ENCODE measurements around the gene ZBTB7C. TPM values are rescaled to one million over a fixed set of nuclear protein-coding genes. Genes with fewer than 3 reads are reported as not detected.
A peak's percentile ranks its signal among the peaks of the same experiment; 100 is the strongest.

Gene ZBTB7C
- total RNA-seq, 5 donors from 2014 or later (not counting 1 experiment from before 2014, with no cell fraction given), result 0.06 TPM; not detected in 4

DNA sequence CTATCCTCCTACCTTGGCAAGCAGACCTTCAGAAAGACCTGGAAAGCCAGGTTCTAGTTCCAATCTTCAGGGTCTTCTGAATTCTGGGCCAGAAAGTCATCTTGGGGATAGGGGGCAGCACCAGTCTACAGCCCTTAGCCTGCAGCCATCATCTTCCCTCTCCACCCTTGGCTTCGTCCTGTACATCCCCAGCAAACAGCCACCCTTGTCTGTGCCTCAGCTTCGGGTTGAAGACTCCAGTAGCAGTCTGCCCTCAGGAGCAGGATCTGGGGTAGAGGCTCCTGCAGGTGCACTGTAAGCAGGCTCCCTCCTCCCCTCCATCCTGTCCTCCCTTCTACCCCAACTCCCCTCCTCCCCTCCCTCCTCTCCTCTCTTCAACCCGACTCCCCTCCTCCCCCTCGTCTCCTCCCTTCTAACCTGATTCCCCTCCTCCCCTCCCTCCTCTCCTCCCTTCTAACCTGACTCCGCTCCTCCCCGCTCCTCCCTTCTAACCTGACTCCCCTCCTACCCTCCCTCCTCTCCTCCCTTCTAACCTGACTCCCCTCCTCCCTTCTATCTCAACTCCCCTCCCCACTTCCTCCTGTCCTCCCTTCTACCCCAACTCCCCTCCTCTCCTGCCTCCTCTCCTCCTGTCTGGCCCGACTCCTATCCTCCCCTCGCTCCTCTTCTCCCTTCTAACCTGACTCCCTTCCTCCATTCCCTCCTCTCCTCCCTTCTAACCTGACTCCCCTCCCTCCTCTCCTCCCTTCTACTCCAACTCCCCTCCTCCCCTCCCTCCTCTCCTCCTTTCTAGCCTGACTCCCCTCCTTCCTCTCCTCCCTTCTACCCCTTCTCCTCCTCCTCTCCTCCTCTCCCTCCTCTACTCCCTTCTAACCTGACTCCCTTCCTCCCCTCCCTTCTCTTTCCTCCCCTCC lies 388.6 kb downstream of the ZBTB7C start:
- ATAC-seq (replicated peaks in 1 of 4) (peak in 1 of 4 experiments; percentile 15), DNase-seq (no peak)
- CTCF ChIA-PET, result interaction anchor here in 1 of 2 donors (1.3 kb wide), 1 partner anchor 253 kb away, joined by 3 read pairs; no protein-coding TSS in a partner anchor
- no peak overlapping the region for H3K4me3 Mint-ChIP-seq
- Histone ChIP-seq H3K27me3 (replicated peaks in 1 of 2; ENCODE audit: control insufficient read depth in 2 of 2, extremely low read depth in 1 of 2, insufficient read depth in 2 of 2, low read length in 1 of 2) (peaks cover 0 to 30% of the 10 kb centered on the region in 2 experiments), H3K36me3 (ENCODE audit: control insufficient read depth in 2 of 2, extremely low read depth in 1 of 2, insufficient read depth in 1 of 2, low read length in 1 of 2) (no peaks in the 10 kb centered on the region), H3K4me1 (ENCODE audit: control insufficient read depth in 1 of 2, extremely low read depth in 1 of 2, insufficient read depth in 2 of 2, low read length in 2 of 2) (no peaks in the 10 kb centered on the region), H3K9me3 (no peaks in the 10 kb centered on the region), H3K4me3 (ENCODE audit: control insufficient read depth in 1 of 2, extremely low read depth in 1 of 2, low read length in 1 of 2) (no peak overlapping the region), H3K27ac (ENCODE audit: low read length) (no peak overlapping the region)
- peaks cover 26 to 56% of the 10 kb centered on the region in 2 donors for H3K27me3 Mint-ChIP-seq
- no peak overlapping the region for H3K27ac Mint-ChIP-seq
- H3K4me1 Mint-ChIP-seq, result no peaks in the 10 kb centered on the region
- no peaks in the 10 kb centered on the region for H3K36me3 Mint-ChIP-seq
- no peaks in the 10 kb centered on the region for H3K9me3 Mint-ChIP-seq
- POLR2A ChIA-PET, result no interaction called here
- 45% methylated on average over 5 of the region's 8 CpGs for WGBS (ENCODE audit: insufficient coverage)

DNA sequence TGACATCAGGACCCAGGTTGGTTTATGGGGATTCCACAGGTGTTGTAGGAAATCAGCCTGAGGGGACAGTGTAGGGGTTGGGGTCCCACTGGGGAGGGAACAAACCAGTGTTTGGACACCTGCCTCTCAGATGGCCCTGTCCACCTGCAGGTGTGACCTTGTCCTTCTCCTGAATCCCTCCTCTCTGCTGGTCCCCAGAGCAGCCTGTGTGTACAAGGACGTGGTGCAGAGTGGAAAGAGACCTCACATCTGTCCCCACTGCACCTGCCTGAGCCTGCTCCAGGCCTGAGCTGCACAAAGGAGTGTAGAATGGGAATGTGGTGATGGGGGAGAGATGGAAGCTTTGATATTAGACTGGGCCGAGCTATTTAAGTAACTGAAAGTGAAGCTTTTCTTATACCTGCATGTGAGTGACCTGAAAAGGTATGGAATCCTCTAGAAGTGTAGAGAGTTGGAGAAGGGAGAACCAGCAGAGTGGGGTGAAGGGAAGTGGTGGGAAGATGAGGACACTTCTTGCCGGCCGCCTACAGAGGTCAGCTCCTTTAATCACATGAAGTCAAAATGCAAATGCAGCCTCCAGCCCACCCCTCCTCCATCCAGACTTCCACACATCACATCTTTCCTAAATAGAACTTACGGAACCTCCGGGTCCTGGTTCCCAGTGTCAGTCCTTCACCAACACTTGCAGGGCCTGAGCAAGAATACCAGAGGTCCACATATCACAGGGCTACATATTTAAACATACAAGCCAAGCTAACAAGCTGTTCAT lies 389.4 kb downstream of the ZBTB7C start:
- no peaks in the 10 kb centered on the region for H3K36me3 ChIP-seq (ENCODE audit: control insufficient read depth in 2 of 2, extremely low read depth in 1 of 2, insufficient read depth in 1 of 2, low read length in 1 of 2)
- H3K9me3 Mint-ChIP-seq, result peaks cover 0 to 4% (median 2%) of the 10 kb centered on the region in 3 donors
- WGBS (ENCODE audit: insufficient coverage), result 95% methylated on average over 3 of the region's 6 CpGs
- POLR2A ChIA-PET, result no interaction called here
- H3K4me1 ChIP-seq (ENCODE audit: control insufficient read depth in 1 of 2, extremely low read depth in 1 of 2, insufficient read depth in 2 of 2, low read length in 2 of 2), result no peaks in the 10 kb centered on the region
- peaks cover 18 to 50% of the 10 kb centered on the region in 2 donors for H3K27me3 Mint-ChIP-seq
- H3K4me3 Mint-ChIP-seq, result no peak overlapping the region
- CTCF ChIA-PET, result interaction anchor here in 1 of 2 donors (0.6 to 1.3 kb wide), 2 partner anchors 166 to 253 kb away, joined by 3 to 5 read pairs; no protein-coding TSS in a partner anchor
- H3K27ac Mint-ChIP-seq, result no peak overlapping the region
- no peak overlapping the region for H3K4me3 ChIP-seq (ENCODE audit: control insufficient read depth in 1 of 2, extremely low read depth in 1 of 2, low read length in 1 of 2)
- peaks cover 0 to 24% of the 10 kb centered on the region in 2 experiments for H3K27me3 ChIP-seq (replicated peaks in 1 of 2; ENCODE audit: control insufficient read depth in 2 of 2, extremely low read depth in 1 of 2, insufficient read depth in 2 of 2, low read length in 1 of 2)
- H3K27ac ChIP-seq (ENCODE audit: low read length), result no peak overlapping the region
- no peak for ATAC-seq (replicated peaks in 1 of 4)
- no peaks in the 10 kb centered on the region for H3K36me3 Mint-ChIP-seq
- H3K9me3 ChIP-seq, result no peaks in the 10 kb centered on the region
- no peak for DNase-seq
- H3K4me1 Mint-ChIP-seq, result no peaks in the 10 kb centered on the region

DNA sequence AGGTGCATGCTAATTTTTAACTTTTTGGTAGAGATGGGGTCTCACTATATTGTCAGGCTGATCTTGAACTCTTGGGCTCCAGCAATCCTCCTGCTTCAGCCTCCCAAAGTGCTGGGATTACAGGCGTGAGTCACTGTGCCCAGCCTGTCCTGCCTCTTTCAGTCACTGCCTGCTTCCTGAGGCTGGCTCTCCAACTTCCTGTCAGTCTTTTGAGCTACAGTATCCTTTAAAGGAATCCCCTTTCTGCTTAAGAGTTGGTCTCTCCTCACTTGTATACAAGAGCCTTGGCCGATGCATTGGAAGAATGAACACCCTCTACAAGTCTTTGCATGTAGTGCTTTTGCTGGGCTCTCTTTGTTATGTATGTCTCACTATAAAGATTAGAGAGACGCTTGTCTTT lies 390.3 kb downstream of the ZBTB7C start:
- Mint-ChIP-seq H3K27me3 (peaks cover 17 to 49% of the 10 kb centered on the region in 2 donors), H3K9me3 (peaks cover 0 to 8% (median 6%) of the 10 kb centered on the region in 3 donors), H3K36me3 (no peaks in the 10 kb centered on the region), H3K4me3 (no peak overlapping the region), H3K27ac (no peak overlapping the region), H3K4me1 (no peaks in the 10 kb centered on the region)
- Histone ChIP-seq H3K36me3 (ENCODE audit: control insufficient read depth in 2 of 2, extremely low read depth in 1 of 2, insufficient read depth in 1 of 2, low read length in 1 of 2) (no peaks in the 10 kb centered on the region), H3K27ac (ENCODE audit: low read length) (no peak overlapping the region), H3K4me1 (ENCODE audit: control insufficient read depth in 1 of 2, extremely low read depth in 1 of 2, insufficient read depth in 2 of 2, low read length in 2 of 2) (no peaks in the 10 kb centered on the region), H3K9me3 (no peaks in the 10 kb centered on the region), H3K27me3 (replicated peaks in 1 of 2; ENCODE audit: control insufficient read depth in 2 of 2, extremely low read depth in 1 of 2, insufficient read depth in 2 of 2, low read length in 1 of 2) (peaks cover 0 to 19% of the 10 kb centered on the region in 2 experiments), H3K4me3 (ENCODE audit: control insufficient read depth in 1 of 2, extremely low read depth in 1 of 2, low read length in 1 of 2) (no peak overlapping the region)
- no peak for ATAC-seq (replicated peaks in 1 of 4)
- WGBS (ENCODE audit: insufficient coverage), result 67% methylated on average over 1 of the region's 3 CpGs
- CTCF ChIA-PET, result interaction anchor here in 1 of 2 donors (1.3 kb wide), 1 partner anchor 252 kb away, joined by 3 read pairs; no protein-coding TSS in a partner anchor
- POLR2A ChIA-PET, result no interaction called here
- no peak for DNase-seq

DNA sequence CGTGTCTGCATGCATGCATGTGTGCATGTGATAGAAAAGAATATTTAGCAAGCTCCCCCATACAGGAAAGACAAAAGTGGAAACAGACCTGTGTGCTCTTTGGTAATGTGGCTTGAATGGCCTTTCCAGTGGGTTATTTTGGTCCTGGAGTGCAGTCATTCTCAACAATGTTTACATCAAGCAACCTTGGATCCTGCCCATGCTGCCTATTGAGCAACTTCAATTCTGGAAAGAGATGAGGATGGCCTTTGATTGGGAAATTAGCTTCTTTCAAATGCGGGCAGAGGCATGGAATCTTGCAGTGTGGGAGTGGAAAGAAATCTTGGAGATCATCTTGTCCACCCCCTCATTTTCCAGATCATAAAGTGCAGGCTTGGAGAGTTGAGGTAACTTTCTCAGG lies 391.5 kb downstream of the ZBTB7C start:
- Histone ChIP-seq H3K9me3 (no peaks in the 10 kb centered on the region), H3K27ac (ENCODE audit: low read length) (no peak overlapping the region), H3K36me3 (ENCODE audit: control insufficient read depth in 2 of 2, extremely low read depth in 1 of 2, insufficient read depth in 1 of 2, low read length in 1 of 2) (no peaks in the 10 kb centered on the region), H3K4me1 (ENCODE audit: control insufficient read depth in 1 of 2, extremely low read depth in 1 of 2, insufficient read depth in 2 of 2, low read length in 2 of 2) (no peaks in the 10 kb centered on the region), H3K27me3 (replicated peaks in 1 of 2; ENCODE audit: control insufficient read depth in 2 of 2, extremely low read depth in 1 of 2, insufficient read depth in 2 of 2, low read length in 1 of 2) (peaks cover 0 to 11% of the 10 kb centered on the region in 2 experiments), H3K4me3 (ENCODE audit: control insufficient read depth in 1 of 2, extremely low read depth in 1 of 2, low read length in 1 of 2) (no peak overlapping the region)
- H3K4me3 Mint-ChIP-seq, result no peak overlapping the region
- ChIA-PET CTCF (interaction anchor here in 1 of 2 donors (0.6 kb wide), 1 partner anchor 20 kb away, joined by 4 read pairs; no protein-coding TSS in a partner anchor), POLR2A (no interaction called here)
- ATAC-seq (replicated peaks in 1 of 4) (no peak), DNase-seq (no peak)
- H3K9me3 Mint-ChIP-seq, result peaks cover 0 to 8% (median 6%) of the 10 kb centered on the region in 3 donors
- H3K36me3 Mint-ChIP-seq, result no peaks in the 10 kb centered on the region
- H3K27ac Mint-ChIP-seq, result no peak overlapping the region
- H3K4me1 Mint-ChIP-seq, result no peaks in the 10 kb centered on the region
- peaks cover 10 to 40% of the 10 kb centered on the region in 2 donors for H3K27me3 Mint-ChIP-seq
- no CpG with 5 or more reads among the region's 2 CpGs for WGBS (ENCODE audit: insufficient coverage)

DNA sequence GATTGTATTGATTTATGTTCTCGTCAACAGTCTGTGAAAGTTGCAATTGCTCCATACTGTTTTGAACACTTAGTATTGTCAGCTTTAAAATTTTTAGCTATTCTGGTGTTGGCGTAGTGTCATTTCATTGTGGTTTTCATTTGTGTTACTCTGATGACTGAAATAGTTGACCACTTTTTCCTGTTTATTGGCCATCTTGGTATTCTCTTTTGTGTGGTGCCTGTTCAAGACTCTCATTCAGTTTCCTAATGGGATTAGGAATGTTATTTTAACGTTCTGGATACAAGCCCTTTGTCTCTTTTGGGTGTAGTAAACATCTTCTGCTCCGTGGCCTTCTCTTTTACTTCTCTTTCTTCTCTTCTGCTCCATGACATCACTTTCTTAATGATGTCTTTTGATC lies 396.0 kb downstream of the ZBTB7C start:
- Mint-ChIP-seq H3K9me3 (peaks cover 0 to 8% (median 6%) of the 10 kb centered on the region in 3 donors), H3K27ac (no peak overlapping the region), H3K4me1 (peaks cover 4 to 8% (median 6%) of the 10 kb centered on the region in 3 donors), H3K4me3 (no peak overlapping the region), H3K36me3 (no peaks in the 10 kb centered on the region), H3K27me3 (peaks cover 21 to 41% of the 10 kb centered on the region in 2 donors)
- peaks cover 0 to 25% of the 10 kb centered on the region in 2 experiments for H3K27me3 ChIP-seq (replicated peaks in 1 of 2; ENCODE audit: control insufficient read depth in 2 of 2, extremely low read depth in 1 of 2, insufficient read depth in 2 of 2, low read length in 1 of 2)
- H3K27ac ChIP-seq (ENCODE audit: low read length), result no peak overlapping the region
- DNase-seq (no peak), ATAC-seq (replicated peaks in 1 of 4) (no peak)
- ChIA-PET CTCF (interaction anchor here in 1 of 2 donors (0.5 kb wide), 1 partner anchor 652 kb away, joined by 3 read pairs; no protein-coding TSS in a partner anchor), POLR2A (no interaction called here)
- no peaks in the 10 kb centered on the region for H3K36me3 ChIP-seq (ENCODE audit: control insufficient read depth in 2 of 2, extremely low read depth in 1 of 2, insufficient read depth in 1 of 2, low read length in 1 of 2)
- WGBS (ENCODE audit: insufficient coverage), result 63% methylated on average over 1 of the region's 4 CpGs
- H3K9me3 ChIP-seq, result no peaks in the 10 kb centered on the region
- H3K4me3 ChIP-seq (ENCODE audit: control insufficient read depth in 1 of 2, extremely low read depth in 1 of 2, low read length in 1 of 2), result no peak overlapping the region
- peaks cover 0 to 6% of the 10 kb centered on the region in 2 experiments for H3K4me1 ChIP-seq (ENCODE audit: control insufficient read depth in 1 of 2, extremely low read depth in 1 of 2, insufficient read depth in 2 of 2, low read length in 2 of 2)

DNA sequence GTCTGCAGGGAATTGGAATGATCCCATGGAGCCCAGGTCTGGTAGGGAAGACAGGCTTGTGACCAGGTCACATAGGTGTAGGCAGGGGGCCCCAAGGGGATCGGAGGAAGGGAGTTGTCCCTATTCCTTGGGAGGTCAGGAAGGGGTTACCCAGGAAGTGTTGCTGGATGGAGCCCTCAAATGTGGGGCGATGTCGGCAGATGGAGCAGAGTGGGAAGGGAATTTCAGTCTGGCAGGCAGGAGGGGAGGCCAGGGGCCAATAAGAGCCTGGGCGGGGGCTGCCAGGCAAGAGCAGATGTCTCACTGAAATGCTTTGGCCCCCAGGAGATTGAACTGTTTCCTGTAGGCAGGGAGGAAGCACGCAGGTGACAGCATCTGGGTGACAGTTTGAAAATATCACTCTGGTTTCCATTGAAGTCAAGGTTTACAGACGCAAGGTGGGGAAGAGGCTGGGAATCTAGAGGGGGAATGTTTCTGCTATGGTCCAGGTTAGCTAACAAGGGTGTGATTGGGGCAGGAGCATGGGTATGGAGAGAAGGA lies 397.2 kb downstream of the ZBTB7C start:
- Mint-ChIP-seq H3K4me1 (peaks cover 8 to 9% (median 8%) of the 10 kb centered on the region in 3 donors), H3K9me3 (peaks cover 0 to 8% (median 6%) of the 10 kb centered on the region in 3 donors), H3K36me3 (no peaks in the 10 kb centered on the region), H3K27ac (no peak overlapping the region), H3K4me3 (no peak overlapping the region), H3K27me3 (peaks cover 21 to 41% of the 10 kb centered on the region in 2 donors)
- no peaks in the 10 kb centered on the region for H3K36me3 ChIP-seq (ENCODE audit: control insufficient read depth in 2 of 2, extremely low read depth in 1 of 2, insufficient read depth in 1 of 2, low read length in 1 of 2)
- no peaks in the 10 kb centered on the region for H3K9me3 ChIP-seq
- DNase-seq (no peak), ATAC-seq (replicated peaks in 1 of 4) (no peak)
- H3K27ac ChIP-seq (ENCODE audit: low read length), result no peak overlapping the region
- POLR2A ChIA-PET, result interaction anchor here in 1 of 2 donors (0.6 kb wide), 2 partner anchors 21 to 1416 kb away, joined by 3 to 4 read pairs; no protein-coding TSS in a partner anchor
- H3K4me3 ChIP-seq (ENCODE audit: control insufficient read depth in 1 of 2, extremely low read depth in 1 of 2, low read length in 1 of 2), result no peak overlapping the region
- H3K4me1 ChIP-seq (ENCODE audit: control insufficient read depth in 1 of 2, extremely low read depth in 1 of 2, insufficient read depth in 2 of 2, low read length in 2 of 2), result peaks cover 0 to 14% of the 10 kb centered on the region in 2 experiments
- H3K27me3 ChIP-seq (replicated peaks in 1 of 2; ENCODE audit: control insufficient read depth in 2 of 2, extremely low read depth in 1 of 2, insufficient read depth in 2 of 2, low read length in 1 of 2), result peaks cover 0 to 36% of the 10 kb centered on the region in 2 experiments
- CTCF ChIA-PET, result no interaction called here
- WGBS (ENCODE audit: insufficient coverage), result 50% methylated on average over 6 of the region's 6 CpGs
